BE2C (cell line): ENCODE results near the gene SELL.

ENCODE experiments used
- DNase-seq: peaks from one replicate; pipeline ENCODE4 v3.0.0-alpha.2; 2020
- H3K27me3 ChIP-seq: fragments of 250-450 bp; sonication (Bioruptor Pico); 2 replicates; pipeline ENCODE4 v1.5.1; 2020; ENCODE audit warnings: mild to moderate bottlenecking
- H3K36me3 ChIP-seq: fragments of 250-450 bp; sonication (Bioruptor Pico); 2 replicates; pipeline ENCODE4 v1.5.1; 2020; ENCODE audit warnings: mild to moderate bottlenecking
- H3K4me1 ChIP-seq: fragments of 250-450 bp; sonication (Bioruptor Pico); 2 replicates; pipeline ENCODE4 v1.5.1; 2020
- H3K4me3 ChIP-seq: 2 replicates; pipeline ENCODE4 v1.5.1; 2011; ENCODE audit warnings: low read depth, low read length
- H3K9me3 ChIP-seq: fragments of 250-450 bp; sonication (Bioruptor Pico); 2 replicates; pipeline ENCODE4 v1.5.1; 2020
- TF ChIP-seq, protein P1 (sequence below): IDR thresholded peaks from 2 replicates; pipeline ENCODE4 v1.5.1; 2012; ENCODE audit warnings: mild to moderate bottlenecking, low read depth, low read length

The SELL gene

DNA sequence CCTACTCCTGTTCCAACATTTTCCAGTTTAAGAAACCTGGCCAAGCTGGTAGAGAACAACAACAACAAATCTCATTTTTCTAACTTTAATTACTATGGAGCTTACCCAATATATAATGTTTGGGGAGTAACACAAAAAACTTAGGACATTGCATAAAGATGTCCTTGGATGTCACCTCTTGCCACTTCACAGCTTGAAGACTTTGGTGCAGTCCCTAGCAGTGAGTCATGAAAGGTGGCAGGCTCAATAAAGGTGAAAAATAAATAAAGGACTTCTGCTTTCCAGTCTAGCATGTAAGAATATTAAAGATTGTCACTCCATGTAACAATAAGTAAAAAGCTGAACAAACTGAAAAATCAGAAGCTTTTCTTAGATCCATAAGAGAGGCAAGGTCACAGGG, 63.9 kb downstream of the SELL start:
- no peaks in the 10 kb centered on the region for H3K36me3 ChIP-seq
- H3K27me3 ChIP-seq = 0 out of 2 replicates have a peak, but pooled peaks cover 6% of the 10 kb centered on the region
- DNase-seq = no peak
- H3K4me1 ChIP-seq = no peaks in the 10 kb centered on the region
- TF ChIP-seq, protein P1, sequence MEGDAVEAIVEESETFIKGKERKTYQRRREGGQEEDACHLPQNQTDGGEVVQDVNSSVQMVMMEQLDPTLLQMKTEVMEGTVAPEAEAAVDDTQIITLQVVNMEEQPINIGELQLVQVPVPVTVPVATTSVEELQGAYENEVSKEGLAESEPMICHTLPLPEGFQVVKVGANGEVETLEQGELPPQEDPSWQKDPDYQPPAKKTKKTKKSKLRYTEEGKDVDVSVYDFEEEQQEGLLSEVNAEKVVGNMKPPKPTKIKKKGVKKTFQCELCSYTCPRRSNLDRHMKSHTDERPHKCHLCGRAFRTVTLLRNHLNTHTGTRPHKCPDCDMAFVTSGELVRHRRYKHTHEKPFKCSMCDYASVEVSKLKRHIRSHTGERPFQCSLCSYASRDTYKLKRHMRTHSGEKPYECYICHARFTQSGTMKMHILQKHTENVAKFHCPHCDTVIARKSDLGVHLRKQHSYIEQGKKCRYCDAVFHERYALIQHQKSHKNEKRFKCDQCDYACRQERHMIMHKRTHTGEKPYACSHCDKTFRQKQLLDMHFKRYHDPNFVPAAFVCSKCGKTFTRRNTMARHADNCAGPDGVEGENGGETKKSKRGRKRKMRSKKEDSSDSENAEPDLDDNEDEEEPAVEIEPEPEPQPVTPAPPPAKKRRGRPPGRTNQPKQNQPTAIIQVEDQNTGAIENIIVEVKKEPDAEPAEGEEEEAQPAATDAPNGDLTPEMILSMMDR = no peak
- no peak overlapping the region for H3K4me3 ChIP-seq
- no peaks in the 10 kb centered on the region for H3K9me3 ChIP-seq

DNA sequence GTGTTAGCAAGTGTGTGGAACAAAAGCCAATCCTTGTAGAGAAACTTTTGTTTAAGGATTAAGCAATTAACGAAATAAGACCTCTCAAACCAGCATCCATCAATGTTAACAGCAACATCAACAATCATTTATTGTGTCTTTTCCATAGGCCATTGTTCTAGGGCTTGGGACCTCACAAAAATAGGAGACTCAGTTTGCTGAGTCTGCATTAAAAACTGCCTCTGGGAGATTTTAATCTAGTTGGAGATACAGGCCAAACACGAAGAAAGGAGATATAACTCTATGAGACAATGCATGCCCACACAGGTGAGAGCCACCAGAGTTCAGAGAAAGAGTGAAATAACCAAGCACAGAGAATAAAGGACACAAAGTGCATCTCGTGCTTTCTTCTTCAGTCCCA, 67.1 kb downstream of the SELL start:
- Histone ChIP-seq H3K4me1 (no peaks in the 10 kb centered on the region), H3K27me3 (no peaks in the 10 kb centered on the region), H3K9me3 (no peaks in the 10 kb centered on the region), H3K36me3 (no peaks in the 10 kb centered on the region), H3K4me3 (no peak overlapping the region)
- TF ChIP-seq, protein P1 = no peak
- no peak for DNase-seq
